ENCODE results near the gene IQGAP3. TPM values are rescaled to one million over a fixed set of nuclear protein-coding genes. Genes with fewer than 3 reads are reported as not detected.
A peak's percentile ranks its signal among the peaks of the same experiment; 100 is the strongest.

The IQGAP3 gene
- total and polyA plus RNA-seq, 2 of the 4 experiments (the other 2 are of a cell fraction): 12.5 to 13.6 TPM

DNA sequence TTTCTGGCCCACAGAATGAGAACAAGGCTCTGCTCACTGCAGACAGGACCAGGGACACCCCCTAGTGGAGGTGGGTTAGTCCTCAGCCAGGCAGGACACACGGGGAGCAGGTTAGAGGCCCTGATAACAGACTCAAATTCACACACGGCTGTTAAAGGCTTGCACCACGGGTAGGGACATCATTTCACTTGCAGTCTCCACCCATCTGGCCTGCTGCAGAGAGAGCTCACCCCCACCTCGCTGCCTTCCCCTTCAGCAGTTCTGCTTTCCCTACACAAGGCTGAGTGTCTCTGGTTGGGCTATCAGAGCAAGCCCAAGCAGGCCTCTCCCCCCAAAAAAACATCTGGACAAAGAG is 92.4 kb downstream of the IQGAP3 start:
- H3K23ac ChIP-seq (ENCODE audit: low read depth, low read length): no peak overlapping the region
- in situ Hi-C loops (cut with MboI; ENCODE audit: low sequenced_read_pairs): no loop called here
- no peak overlapping the region for H2BK15ac ChIP-seq (ENCODE audit: low read depth, low read length)
- no CpG with 5 or more reads among the region's 4 CpGs for WGBS, 2 experiments (ENCODE audit: extremely low coverage in 2 of 2, insufficient read length in 1 of 2)
- peaks cover 30 to 94% of the 10 kb centered on the region in 2 experiments for H3K79me1 ChIP-seq (ENCODE audit: low read depth in 1 of 2, low read length in 2 of 2)
- H3K14ac ChIP-seq (replicated peaks; ENCODE audit: low read depth, low read length): no peak overlapping the region
- no peak overlapping the region for H2BK120ac ChIP-seq (ENCODE audit: low read depth, low read length)
- no peak overlapping the region for H4K91ac ChIP-seq (ENCODE audit: insufficient read depth, low read depth, low read length)
- H2AK9ac ChIP-seq (replicated peaks; ENCODE audit: low read depth, low read length, poor library complexity): no peak overlapping the region
- no peak overlapping the region for H2AFZ ChIP-seq (replicated peaks; ENCODE audit: low read length, poor library complexity)
- dilution Hi-C loops (cut with HindIII; ENCODE audit: low sequenced_read_pairs, unreplicated experiment): no loop called here
- no peak overlapping the region for H2BK5ac ChIP-seq (ENCODE audit: low read depth, low read length, poor library complexity, severe bottlenecking)
- intact Hi-C loops (cut with micrococcal nuclease): loop anchor here (1.0 to 5.0 kb wide), 2 partner anchors 91 to 112 kb away; partner anchors contain the start of gene NAXE
- H4K5ac ChIP-seq (ENCODE audit: low read depth, low read length): no peak overlapping the region
- H3K18ac ChIP-seq (ENCODE audit: low read depth, low read length): no peak overlapping the region
- TF ChIP-seq, protein P1, sequence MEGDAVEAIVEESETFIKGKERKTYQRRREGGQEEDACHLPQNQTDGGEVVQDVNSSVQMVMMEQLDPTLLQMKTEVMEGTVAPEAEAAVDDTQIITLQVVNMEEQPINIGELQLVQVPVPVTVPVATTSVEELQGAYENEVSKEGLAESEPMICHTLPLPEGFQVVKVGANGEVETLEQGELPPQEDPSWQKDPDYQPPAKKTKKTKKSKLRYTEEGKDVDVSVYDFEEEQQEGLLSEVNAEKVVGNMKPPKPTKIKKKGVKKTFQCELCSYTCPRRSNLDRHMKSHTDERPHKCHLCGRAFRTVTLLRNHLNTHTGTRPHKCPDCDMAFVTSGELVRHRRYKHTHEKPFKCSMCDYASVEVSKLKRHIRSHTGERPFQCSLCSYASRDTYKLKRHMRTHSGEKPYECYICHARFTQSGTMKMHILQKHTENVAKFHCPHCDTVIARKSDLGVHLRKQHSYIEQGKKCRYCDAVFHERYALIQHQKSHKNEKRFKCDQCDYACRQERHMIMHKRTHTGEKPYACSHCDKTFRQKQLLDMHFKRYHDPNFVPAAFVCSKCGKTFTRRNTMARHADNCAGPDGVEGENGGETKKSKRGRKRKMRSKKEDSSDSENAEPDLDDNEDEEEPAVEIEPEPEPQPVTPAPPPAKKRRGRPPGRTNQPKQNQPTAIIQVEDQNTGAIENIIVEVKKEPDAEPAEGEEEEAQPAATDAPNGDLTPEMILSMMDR (conservative IDR thresholded peaks at IDR 0.05; ENCODE audit: low read depth, low read length): peak; percentile 21; the same call in 1 of the 2 replicates
- TF ChIP-seq, protein P2, sequence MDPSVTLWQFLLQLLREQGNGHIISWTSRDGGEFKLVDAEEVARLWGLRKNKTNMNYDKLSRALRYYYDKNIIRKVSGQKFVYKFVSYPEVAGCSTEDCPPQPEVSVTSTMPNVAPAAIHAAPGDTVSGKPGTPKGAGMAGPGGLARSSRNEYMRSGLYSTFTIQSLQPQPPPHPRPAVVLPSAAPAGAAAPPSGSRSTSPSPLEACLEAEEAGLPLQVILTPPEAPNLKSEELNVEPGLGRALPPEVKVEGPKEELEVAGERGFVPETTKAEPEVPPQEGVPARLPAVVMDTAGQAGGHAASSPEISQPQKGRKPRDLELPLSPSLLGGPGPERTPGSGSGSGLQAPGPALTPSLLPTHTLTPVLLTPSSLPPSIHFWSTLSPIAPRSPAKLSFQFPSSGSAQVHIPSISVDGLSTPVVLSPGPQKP (IDR thresholded peaks at IDR 0.05; ENCODE audit: borderline replicate concordance, low read depth, low read length): no peak
- peaks cover 37% of the 10 kb centered on the region for H3K4me1 ChIP-seq (ENCODE audit: control insufficient read depth, insufficient read depth, low read length)
- no peaks in the 10 kb centered on the region for H3K27me3 ChIP-seq (ENCODE audit: control insufficient read depth, insufficient read depth, low read length)
- no peak overlapping the region for H3K4me2 ChIP-seq (ENCODE audit: low read depth, low read length)
- no peak overlapping the region for H4K8ac ChIP-seq (ENCODE audit: low read depth in 2 of 2, low read length in 2 of 2)
- no peak overlapping the region for H3K9ac ChIP-seq (ENCODE audit: low read depth, low read length)
- peaks cover 76% of the 10 kb centered on the region for H3K36me3 ChIP-seq (ENCODE audit: control insufficient read depth, insufficient read depth, low read length)
- H4K20me1 ChIP-seq (ENCODE audit: insufficient read depth, low read length): peaks cover 92% of the 10 kb centered on the region
- ATAC-seq (ENCODE audit: low read depth): no peak
- CTCF ChIA-PET: interaction anchor here (0.6 to 1.1 kb wide), 7 partner anchors 10 to 91 kb away, joined by 3 to 6 read pairs (median 3); no protein-coding TSS in a partner anchor
- BruUV-seq (replicated peaks): no TSS peak
- no peak overlapping the region for H3K27ac ChIP-seq (ENCODE audit: insufficient read depth, low read length)
- no peaks in the 10 kb centered on the region for H3K9me3 ChIP-seq (ENCODE audit: control insufficient read depth, insufficient read depth, low read length)
- no peak overlapping the region for H3K4ac ChIP-seq (ENCODE audit: low read depth, low read length)
- H3K56ac ChIP-seq (ENCODE audit: extremely low read depth, insufficient read depth, low read length): no peak overlapping the region
- H3K9me1 ChIP-seq (ENCODE audit: insufficient read depth, low read length): peaks cover 46% of the 10 kb centered on the region
- H2AK5ac ChIP-seq (ENCODE audit: low read depth, low read length): no peak overlapping the region
- no peak for DNase-seq
- no peak overlapping the region for H3K4me3 ChIP-seq (ENCODE audit: insufficient read depth, low read depth, low read length)
- no peak overlapping the region for H2BK20ac ChIP-seq (ENCODE audit: low read depth, low read length)
- POLR2A ChIA-PET (ENCODE audit: unreplicated experiment): interaction anchor here (0.5 kb wide), 1 partner anchor 20 kb away, joined by 8 read pairs; the partner anchor contains the start of gene MEF2D
